ENCODE data around the gene MBD3L2B. TPM values are rescaled to one million over a fixed set of nuclear protein-coding genes. Genes with fewer than 3 reads are reported as not detected.
"Not testable (repeated sequence)": the region's sequence is repeated elsewhere in the genome, so short reads cannot be mapped to it uniquely, and the experiment has no call there.

MBD3L2B gene
- total and polyA plus RNA-seq, 4 experiments from 2014 or later = not detected

GRCh38 chr19:7063764-7064418, 42.7 kb upstream of the MBD3L2B start:
- intact Hi-C loops (cut with micrococcal nuclease) = no loop called here
- H3K9me3 Mint-ChIP-seq = peaks cover 0 to under 1% (median 0%) of the 10 kb centered on the region in 8 donors

DNA sequence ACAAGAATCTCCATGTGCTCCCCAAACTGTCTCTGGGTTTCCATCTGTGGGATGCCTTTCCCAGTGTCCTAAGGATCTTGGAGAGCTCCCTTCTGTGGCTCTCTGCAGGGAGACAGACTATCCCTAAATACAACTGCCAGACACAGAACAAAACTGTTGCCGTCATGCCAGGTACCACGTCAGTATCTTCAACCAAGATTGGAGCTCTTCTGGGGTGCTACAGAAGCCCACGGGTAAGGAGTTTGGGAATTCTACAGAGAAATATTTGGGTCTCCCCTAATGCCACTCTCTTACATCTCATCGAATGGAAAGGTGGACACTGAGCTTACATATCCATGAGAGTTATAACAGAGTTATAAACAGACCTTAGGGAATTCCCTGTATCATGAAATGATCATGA, 42.1 kb upstream of the MBD3L2B start:
- ChIA-PET POLR2A (ENCODE audit: partially characterized antibody) (interaction anchor here (0.6 kb wide), 1 partner anchor 566 kb away, joined by 3 read pairs; the partner anchor contains the start of genes PET100 and XAB2), CTCF (ENCODE audit: partially characterized antibody) (no interaction called here)
- Histone ChIP-seq H3K27ac (ENCODE audit: low read depth, low read length) (no peak overlapping the region), H3K36me3 (ENCODE audit: insufficient read depth, low read length) (no peaks in the 10 kb centered on the region), H3K4me3 (ENCODE audit: low read length in 2 of 2) (no peak overlapping the region), H3K9me3 (ENCODE audit: control insufficient read depth in 1 of 2, low read length in 2 of 2) (no peaks in the 10 kb centered on the region), H3K27me3 (ENCODE audit: insufficient read depth, low read length) (no peaks in the 10 kb centered on the region), H3K4me1 (ENCODE audit: insufficient read depth, low read length) (no peaks in the 10 kb centered on the region)
- Mint-ChIP-seq H3K4me3 (no peak overlapping the region), H3K4me1 (peaks cover 0 to 1% (median 0%) of the 10 kb centered on the region in 4 donors), H3K36me3 (no peaks in the 10 kb centered on the region), H3K9me3 (no peaks in the 10 kb centered on the region), H3K27me3 (no peaks in the 10 kb centered on the region), H3K27ac (no peak overlapping the region)
- no peak for DNase-seq
- intact Hi-C loops (cut with micrococcal nuclease) = no loop called here

More at GRCh38 chr19:7063764-7064418, 42.7 kb upstream of the MBD3L2B start:
- Mint-ChIP-seq H3K27me3 (no peaks in the 10 kb centered on the region), H3K4me1 (peaks cover 2 to 5% (median 3%) of the 10 kb centered on the region in 4 donors), H3K27ac (peak overlapping the region in 2 of 7 donors; percentile 8 to 59), H3K4me3 (no peak overlapping the region), H3K36me3 (no peaks in the 10 kb centered on the region)
- peaks cover 4% of the 10 kb centered on the region for H3K4me1 ChIP-seq (ENCODE audit: insufficient read depth, low read length)
- H3K4me3 ChIP-seq (ENCODE audit: low read length in 2 of 2) = no peak overlapping the region
- H3K27me3 ChIP-seq (ENCODE audit: insufficient read depth, low read length) = no peaks in the 10 kb centered on the region
- no peak overlapping the region for H3K27ac ChIP-seq (ENCODE audit: low read depth, low read length)
- H3K36me3 ChIP-seq (ENCODE audit: insufficient read depth, low read length) = no peaks in the 10 kb centered on the region
- no peak for DNase-seq
- CTCF ChIA-PET (ENCODE audit: partially characterized antibody) = no interaction called here
- no peaks in the 10 kb centered on the region for H3K9me3 ChIP-seq (ENCODE audit: control insufficient read depth in 1 of 2, low read length in 2 of 2)
- POLR2A ChIA-PET (ENCODE audit: partially characterized antibody) = interaction anchor here (0.6 kb wide), 1 partner anchor 565 kb away, joined by 3 read pairs; the partner anchor contains the start of genes PET100 and XAB2

GRCh38 chr19:7059977-7060376, 38.7 kb upstream of the MBD3L2B start:
- intact Hi-C loops (cut with micrococcal nuclease); H3K4me3 ChIP-seq (ENCODE audit: low read length in 2 of 2); H3K36me3 ChIP-seq (ENCODE audit: insufficient read depth, low read length); H3K27ac ChIP-seq (ENCODE audit: low read depth, low read length); H3K27me3 Mint-ChIP-seq; H3K4me3 Mint-ChIP-seq; H3K4me1 Mint-ChIP-seq; H3K4me1 ChIP-seq (ENCODE audit: insufficient read depth, low read length); H3K27me3 ChIP-seq (ENCODE audit: insufficient read depth, low read length); POLR2A ChIA-PET (ENCODE audit: partially characterized antibody); CTCF ChIA-PET (ENCODE audit: partially characterized antibody); H3K36me3 Mint-ChIP-seq; H3K9me3 ChIP-seq (ENCODE audit: control insufficient read depth in 1 of 2, low read length in 2 of 2); H3K27ac Mint-ChIP-seq; H3K9me3 Mint-ChIP-seq: not testable (repeated sequence)
- peak in 3 of 5 donors; percentile 28 to 47 (median 34) for DNase-seq

DNA sequence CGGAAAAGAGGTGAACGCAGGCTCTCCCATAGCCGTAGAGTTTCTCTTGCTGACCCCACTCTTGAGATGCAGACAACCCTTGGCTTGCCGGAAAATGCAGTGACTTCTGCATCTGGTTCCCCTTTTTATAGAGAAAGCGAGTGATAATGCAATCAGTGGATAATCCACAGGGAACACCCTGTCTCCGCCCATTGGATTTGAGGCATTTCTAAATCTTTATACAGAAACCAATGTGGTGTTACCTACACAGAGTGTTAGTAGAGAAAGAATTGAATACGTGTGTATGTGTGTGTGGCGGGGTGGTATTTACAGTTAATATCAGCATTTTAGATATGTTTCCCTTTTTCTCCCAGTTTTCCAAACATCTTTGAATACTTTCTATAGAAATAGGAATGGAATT, 37.3 kb upstream of the MBD3L2B start, which contains the start of gene MBD3L3:
TSS of gene MBD3L3 (minus strand) at position 101 of the 400 bp plus-strand sequence. CDS start at position 30, 71 bp downstream.
- H3K4me3 ChIP-seq (ENCODE audit: low read length in 2 of 2); H3K4me1 ChIP-seq (ENCODE audit: insufficient read depth, low read length); H3K36me3 Mint-ChIP-seq; H3K9me3 Mint-ChIP-seq; DNase-seq; H3K4me1 Mint-ChIP-seq; POLR2A ChIA-PET (ENCODE audit: partially characterized antibody); H3K27me3 Mint-ChIP-seq; H3K27ac Mint-ChIP-seq; CTCF ChIA-PET (ENCODE audit: partially characterized antibody); H3K27ac ChIP-seq (ENCODE audit: low read depth, low read length); H3K9me3 ChIP-seq (ENCODE audit: control insufficient read depth in 1 of 2, low read length in 2 of 2); intact Hi-C loops (cut with micrococcal nuclease); H3K36me3 ChIP-seq (ENCODE audit: insufficient read depth, low read length); H3K27me3 ChIP-seq (ENCODE audit: insufficient read depth, low read length); H3K4me3 Mint-ChIP-seq: not testable (repeated sequence)

DNA sequence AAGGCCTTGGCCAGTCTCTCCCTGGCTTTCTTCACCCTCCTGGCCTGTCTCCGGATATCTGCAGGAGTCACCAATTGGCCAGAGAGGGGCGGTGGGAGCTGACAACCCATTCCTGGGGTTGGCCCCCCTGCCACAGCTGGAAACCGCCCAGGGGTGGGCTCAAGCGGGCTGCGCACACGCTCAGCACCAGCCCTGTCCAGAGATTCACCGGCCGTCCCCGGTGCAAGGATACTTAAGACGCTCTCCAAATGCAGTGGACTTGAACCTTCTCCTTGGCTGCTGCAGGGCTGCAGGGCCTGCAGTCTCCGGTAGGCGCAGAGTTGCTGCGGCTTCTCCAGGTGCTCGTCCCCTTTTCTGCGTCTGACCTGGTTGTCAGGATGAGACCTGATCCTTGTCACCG, 35.1 kb upstream of the MBD3L2B start:
- H3K4me3 Mint-ChIP-seq; intact Hi-C loops (cut with micrococcal nuclease); POLR2A ChIA-PET (ENCODE audit: partially characterized antibody); H3K9me3 ChIP-seq (ENCODE audit: control insufficient read depth in 1 of 2, low read length in 2 of 2); DNase-seq; H3K4me3 ChIP-seq (ENCODE audit: low read length in 2 of 2); H3K27ac ChIP-seq (ENCODE audit: low read depth, low read length); H3K36me3 Mint-ChIP-seq; H3K4me1 Mint-ChIP-seq; H3K27me3 Mint-ChIP-seq; H3K36me3 ChIP-seq (ENCODE audit: insufficient read depth, low read length); H3K27ac Mint-ChIP-seq; H3K27me3 ChIP-seq (ENCODE audit: insufficient read depth, low read length); H3K4me1 ChIP-seq (ENCODE audit: insufficient read depth, low read length); H3K9me3 Mint-ChIP-seq; CTCF ChIA-PET (ENCODE audit: partially characterized antibody): not testable (repeated sequence)

- H3K4me1 Mint-ChIP-seq; H3K4me3 Mint-ChIP-seq; H3K27me3 Mint-ChIP-seq; H3K27ac Mint-ChIP-seq; intact Hi-C loops (cut with micrococcal nuclease); POLR2A ChIA-PET (ENCODE audit: partially characterized antibody); CTCF ChIA-PET (ENCODE audit: partially characterized antibody); H3K27ac ChIP-seq (ENCODE audit: low read depth, low read length); H3K36me3 Mint-ChIP-seq; H3K9me3 ChIP-seq (ENCODE audit: control insufficient read depth in 1 of 2, low read length in 2 of 2); DNase-seq; H3K27me3 ChIP-seq (ENCODE audit: insufficient read depth, low read length); H3K4me1 ChIP-seq (ENCODE audit: insufficient read depth, low read length); H3K36me3 ChIP-seq (ENCODE audit: insufficient read depth, low read length); H3K9me3 Mint-ChIP-seq; H3K4me3 ChIP-seq (ENCODE audit: low read length in 2 of 2): not testable (repeated sequence)
These were observed 34.4 kb upstream of the MBD3L2B start for GRCh38 chr19:7055679-7056078.

- H3K27ac Mint-ChIP-seq; H3K27me3 ChIP-seq (ENCODE audit: insufficient read depth, low read length); H3K36me3 Mint-ChIP-seq; H3K36me3 ChIP-seq (ENCODE audit: insufficient read depth, low read length); H3K4me3 ChIP-seq (ENCODE audit: low read length in 2 of 2); H3K9me3 ChIP-seq (ENCODE audit: control insufficient read depth in 1 of 2, low read length in 2 of 2); H3K4me1 Mint-ChIP-seq; H3K27me3 Mint-ChIP-seq; H3K4me3 Mint-ChIP-seq; H3K9me3 Mint-ChIP-seq; DNase-seq; H3K27ac ChIP-seq (ENCODE audit: low read depth, low read length); intact Hi-C loops (cut with micrococcal nuclease); CTCF ChIA-PET (ENCODE audit: partially characterized antibody); POLR2A ChIA-PET (ENCODE audit: partially characterized antibody); H3K4me1 ChIP-seq (ENCODE audit: insufficient read depth, low read length): not testable (repeated sequence)
These were observed 33.6 kb upstream of the MBD3L2B start for GRCh38 chr19:7054635-7055368.

Measured in CD4-positive, alpha-beta memory T cell (primary cell).